22Rv1 (cell line): Measurements from ENCODE around the gene EHBP1.

ENCODE experiments used
- ZFX ChIP-seq: fragments of 450-650 bp; IDR thresholded peaks from 2 replicates; pipeline ENCODE4 v1.6.1; 2017; ENCODE audit warnings: antibody characterized with exemption, borderline replicate concordance
- TF ChIP-seq, protein P1 (sequence below): fragments of 450-650 bp; IDR thresholded peaks from 2 replicates; pipeline ENCODE4 v1.5.1; 2017; ENCODE audit warnings: mild to moderate bottlenecking

GRCh38 chr2:62939735-62940491 lies 234.4 kb downstream of the EHBP1 start:
- TF ChIP-seq, protein P1, sequence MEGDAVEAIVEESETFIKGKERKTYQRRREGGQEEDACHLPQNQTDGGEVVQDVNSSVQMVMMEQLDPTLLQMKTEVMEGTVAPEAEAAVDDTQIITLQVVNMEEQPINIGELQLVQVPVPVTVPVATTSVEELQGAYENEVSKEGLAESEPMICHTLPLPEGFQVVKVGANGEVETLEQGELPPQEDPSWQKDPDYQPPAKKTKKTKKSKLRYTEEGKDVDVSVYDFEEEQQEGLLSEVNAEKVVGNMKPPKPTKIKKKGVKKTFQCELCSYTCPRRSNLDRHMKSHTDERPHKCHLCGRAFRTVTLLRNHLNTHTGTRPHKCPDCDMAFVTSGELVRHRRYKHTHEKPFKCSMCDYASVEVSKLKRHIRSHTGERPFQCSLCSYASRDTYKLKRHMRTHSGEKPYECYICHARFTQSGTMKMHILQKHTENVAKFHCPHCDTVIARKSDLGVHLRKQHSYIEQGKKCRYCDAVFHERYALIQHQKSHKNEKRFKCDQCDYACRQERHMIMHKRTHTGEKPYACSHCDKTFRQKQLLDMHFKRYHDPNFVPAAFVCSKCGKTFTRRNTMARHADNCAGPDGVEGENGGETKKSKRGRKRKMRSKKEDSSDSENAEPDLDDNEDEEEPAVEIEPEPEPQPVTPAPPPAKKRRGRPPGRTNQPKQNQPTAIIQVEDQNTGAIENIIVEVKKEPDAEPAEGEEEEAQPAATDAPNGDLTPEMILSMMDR = no peak
- no peak for TF ChIP-seq ZFX
